Right hindlimb (tissue), 1 donor: Measurements from ENCODE around the gene PRSS21.

ENCODE experiments used
- DNase-seq: peaks from one replicate; pipeline ENCODE4 v3.0.0-alpha.2; 2018

PRSS21 gene

GRCh38 chr16:2808181-2808580, 8.9 kb upstream of the PRSS21 start:
- DNase-seq, result peak; percentile 2

DNA sequence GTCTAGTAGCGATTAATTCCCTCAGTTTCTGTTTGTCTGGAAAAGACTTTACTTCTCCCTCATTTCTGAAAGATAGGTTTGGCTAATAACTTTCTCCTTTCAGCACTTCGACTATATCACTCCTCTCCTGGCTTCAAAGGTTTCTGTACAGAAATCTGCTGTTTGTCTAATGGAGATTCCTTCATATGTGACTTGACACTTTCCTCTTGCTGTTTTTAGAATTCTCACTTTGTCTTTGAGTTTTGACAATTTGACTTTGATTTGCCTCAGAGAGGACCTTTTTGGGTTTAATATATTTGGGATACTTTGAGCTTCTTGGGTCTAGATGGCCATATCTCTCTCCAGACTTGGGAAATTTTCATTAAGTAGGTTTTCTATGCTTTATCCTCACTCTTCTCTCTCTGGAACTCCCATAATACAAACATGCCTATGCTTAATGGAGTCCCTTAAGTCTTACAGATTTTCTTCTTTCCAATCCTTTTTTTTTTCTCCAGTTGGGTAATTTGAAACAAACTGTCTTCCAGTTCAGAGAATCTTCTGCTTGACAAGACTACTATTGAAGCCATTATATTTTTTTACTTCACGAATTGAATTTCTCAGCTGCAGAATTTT, 7.8 kb upstream of the PRSS21 start:
- no peak for DNase-seq

DNA sequence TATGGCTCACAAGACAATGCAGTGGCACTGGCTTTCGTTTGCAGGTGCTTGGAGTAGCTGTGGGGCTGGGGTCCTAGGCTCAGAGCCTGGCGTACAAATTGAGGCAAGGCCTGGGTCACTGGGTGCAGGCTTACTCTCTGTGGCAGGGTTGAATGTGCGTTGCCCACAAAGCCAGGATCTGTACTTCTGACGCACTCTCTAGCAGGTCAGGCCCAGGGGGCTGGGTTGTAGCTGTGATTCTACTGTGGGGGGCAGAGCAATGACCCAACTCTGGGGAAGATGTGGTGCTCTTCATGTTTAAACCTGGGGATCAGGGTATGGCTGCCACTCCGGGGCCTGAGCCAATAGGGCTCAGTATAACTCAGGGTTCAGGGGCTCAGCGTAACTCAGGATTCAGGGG, 6.4 kb upstream of the PRSS21 start:
- no peak for DNase-seq

- peak; percentile 12 for DNase-seq
Measured at GRCh38 chr16:2811703-2812471, 5.2 kb upstream of the PRSS21 start.

- DNase-seq, result peak; percentile 12
Measured at GRCh38 chr16:2813771-2814221, 3.2 kb upstream of the PRSS21 start.

GRCh38 chr16:2814551-2815298, 2.3 kb upstream of the PRSS21 start:
- DNase-seq, result peak; percentile 9

- peak; percentile 11 for DNase-seq
Measured at GRCh38 chr16:2815299-2815771, 1.7 kb upstream of the PRSS21 start.

GRCh38 chr16:2817340-2818271, 569 bp downstream of the PRSS21 start:
- peak; percentile 9 for DNase-seq

DNA sequence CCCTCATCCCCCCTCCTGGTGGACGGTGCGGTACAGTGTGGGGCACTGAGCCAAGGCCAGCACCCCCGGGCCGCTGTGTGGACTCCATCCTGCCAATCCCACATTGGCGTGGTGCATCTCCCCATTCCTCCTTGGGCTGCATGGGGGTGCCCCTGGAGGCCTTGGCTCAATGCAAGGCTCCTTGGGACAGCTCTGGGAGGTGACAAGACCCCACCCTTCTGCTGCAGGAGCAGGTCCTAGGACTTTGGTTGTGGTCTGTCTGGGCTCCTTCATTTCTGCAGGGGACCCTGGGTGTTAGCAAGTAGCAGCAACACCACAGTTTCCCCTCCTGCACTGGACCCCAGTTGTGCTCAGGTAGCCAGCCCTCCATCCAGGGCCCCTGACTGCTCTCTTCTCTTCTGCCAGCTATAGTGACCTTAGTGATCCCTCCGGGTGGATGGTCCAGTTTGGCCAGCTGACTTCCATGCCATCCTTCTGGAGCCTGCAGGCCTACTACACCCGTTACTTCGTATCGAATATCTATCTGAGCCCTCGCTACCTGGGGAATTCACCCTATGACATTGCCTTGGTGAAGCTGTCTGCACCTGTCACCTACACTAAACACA, 1.3 kb downstream of the PRSS21 start:
- DNase-seq, result peak; percentile 17

DNA sequence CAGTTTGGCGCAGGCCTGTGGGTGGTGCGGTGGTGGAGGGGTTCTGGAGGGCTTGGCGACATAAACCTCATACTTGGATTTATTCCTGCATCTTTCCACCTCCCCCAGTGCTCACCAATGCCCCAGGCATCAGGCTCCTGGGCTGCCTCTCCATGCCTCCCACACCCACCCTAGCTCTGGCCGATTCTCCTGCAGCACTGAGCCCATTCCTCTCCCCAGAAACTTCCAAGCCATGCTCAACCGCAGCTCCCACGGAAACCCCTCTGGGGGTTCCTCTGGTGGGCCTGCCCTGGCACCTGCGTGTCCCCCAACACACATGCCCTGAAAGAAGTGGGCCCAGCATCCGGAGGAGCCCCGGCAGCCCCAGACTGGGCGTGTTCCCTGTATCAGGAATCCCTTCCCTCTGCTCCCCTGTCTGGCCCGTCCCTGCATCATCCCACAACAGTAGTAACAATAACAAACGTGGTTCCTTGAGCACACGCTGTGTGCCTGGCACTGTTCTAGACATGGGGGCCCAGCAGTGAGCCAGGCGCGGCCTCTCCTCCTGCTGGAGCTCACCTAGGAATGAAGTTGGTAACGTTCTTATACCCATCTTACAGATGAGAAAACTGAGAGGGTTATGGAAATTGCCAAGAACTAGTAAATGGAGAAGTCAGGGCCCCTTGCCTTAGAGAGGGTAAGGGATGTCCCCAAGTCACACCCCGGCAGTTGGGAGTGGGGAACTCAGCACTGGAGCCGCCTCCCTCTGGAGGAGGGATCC, 2.3 kb downstream of the PRSS21 start:
- DNase-seq, result peak; percentile 9

GRCh38 chr16:2819939-2820835, 3.1 kb downstream of the PRSS21 start:
- DNase-seq, result peak; percentile 14

DNA sequence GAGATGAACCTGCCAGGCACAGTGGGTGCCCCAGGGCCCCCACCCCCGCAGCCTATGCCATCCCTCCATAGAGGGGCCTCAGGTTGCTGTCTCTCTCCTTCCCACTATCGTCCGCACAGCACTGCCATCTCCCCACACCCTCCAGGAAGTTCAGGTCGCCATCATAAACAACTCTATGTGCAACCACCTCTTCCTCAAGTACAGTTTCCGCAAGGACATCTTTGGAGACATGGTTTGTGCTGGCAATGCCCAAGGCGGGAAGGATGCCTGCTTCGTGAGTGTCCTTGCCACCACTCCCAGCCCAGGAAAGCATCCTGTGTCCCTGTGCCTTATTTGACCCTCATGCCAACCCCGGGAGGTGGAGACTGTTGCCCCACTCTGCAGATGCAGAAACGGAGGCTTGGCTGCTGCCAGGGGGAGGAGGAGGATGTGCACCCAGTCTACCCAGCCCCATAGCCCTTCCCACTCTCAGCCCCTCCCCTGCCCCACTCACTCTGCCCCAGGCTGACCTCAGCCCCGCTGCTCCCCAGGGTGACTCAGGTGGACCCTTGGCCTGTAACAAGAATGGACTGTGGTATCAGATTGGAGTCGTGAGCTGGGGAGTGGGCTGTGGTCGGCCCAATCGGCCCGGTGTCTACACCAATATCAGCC, 3.9 kb downstream of the PRSS21 start:
- DNase-seq, result peak; percentile 6

DNA sequence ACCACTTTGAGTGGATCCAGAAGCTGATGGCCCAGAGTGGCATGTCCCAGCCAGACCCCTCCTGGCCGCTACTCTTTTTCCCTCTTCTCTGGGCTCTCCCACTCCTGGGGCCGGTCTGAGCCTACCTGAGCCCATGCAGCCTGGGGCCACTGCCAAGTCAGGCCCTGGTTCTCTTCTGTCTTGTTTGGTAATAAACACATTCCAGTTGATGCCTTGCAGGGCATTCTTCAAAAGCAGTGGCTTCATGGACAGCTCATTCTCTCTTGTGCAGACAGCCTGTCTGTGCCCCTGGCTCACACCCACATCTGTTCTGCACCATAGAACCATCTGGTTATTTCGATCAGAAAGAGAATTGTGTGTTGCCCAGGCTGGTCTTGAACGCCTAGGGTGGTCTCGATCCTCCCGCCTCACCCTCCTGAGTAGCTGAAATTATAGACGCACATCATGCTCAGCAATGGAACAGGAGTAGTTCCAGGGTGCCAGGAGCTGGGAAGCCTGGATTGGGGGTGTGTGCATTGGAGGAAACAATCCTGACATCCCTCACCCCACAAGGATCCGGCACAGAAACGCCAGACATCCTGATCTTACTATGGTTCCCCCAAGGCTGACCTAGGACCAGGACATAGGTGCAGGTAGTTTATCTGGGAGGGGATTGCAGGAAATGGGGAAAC, 4.6 kb downstream of the PRSS21 start:
- no peak for DNase-seq

GRCh38 chr16:2822158-2822495, 5.1 kb downstream of the PRSS21 start:
- DNase-seq, result no peak

DNA sequence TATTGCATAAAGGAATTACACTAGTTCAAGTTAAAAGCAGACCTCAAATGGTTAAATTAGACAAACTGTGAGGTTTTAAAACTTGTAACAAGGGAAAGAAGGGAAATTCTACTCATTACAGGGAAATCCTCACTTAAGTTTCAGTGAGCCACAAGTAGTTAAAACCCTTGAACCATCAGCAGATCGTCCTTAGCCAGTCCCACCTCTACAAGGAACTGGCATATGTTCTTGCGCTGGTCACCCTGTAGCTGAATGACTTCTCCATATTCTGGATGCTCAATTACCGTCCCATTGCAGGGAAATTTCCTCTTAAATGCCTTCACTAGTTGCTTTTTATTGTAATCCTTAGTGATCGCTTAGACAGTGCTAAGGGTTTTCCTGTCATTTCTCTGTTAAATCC, 5.5 kb downstream of the PRSS21 start:
- no peak for DNase-seq

DNA sequence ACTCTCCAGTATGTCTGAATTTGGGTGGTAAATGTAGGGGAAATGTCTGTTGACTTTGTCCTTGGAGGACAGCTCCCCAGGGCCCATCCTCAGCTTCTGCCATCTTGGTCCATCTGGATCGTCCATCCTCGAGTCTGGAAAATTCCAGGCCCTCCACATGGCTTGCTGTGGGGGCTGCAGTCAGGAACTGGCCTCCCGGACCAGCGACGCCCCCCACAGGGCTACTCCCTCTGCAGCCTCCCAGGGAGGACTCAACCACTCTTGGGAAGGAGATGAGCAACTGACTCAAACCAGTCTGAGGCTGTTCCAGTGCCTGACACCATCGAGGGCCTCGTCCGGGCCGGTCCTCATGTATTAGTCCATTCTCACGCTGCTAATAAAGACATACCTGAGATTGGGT, 7.6 kb downstream of the PRSS21 start:
- DNase-seq, result peak; percentile 1

DNA sequence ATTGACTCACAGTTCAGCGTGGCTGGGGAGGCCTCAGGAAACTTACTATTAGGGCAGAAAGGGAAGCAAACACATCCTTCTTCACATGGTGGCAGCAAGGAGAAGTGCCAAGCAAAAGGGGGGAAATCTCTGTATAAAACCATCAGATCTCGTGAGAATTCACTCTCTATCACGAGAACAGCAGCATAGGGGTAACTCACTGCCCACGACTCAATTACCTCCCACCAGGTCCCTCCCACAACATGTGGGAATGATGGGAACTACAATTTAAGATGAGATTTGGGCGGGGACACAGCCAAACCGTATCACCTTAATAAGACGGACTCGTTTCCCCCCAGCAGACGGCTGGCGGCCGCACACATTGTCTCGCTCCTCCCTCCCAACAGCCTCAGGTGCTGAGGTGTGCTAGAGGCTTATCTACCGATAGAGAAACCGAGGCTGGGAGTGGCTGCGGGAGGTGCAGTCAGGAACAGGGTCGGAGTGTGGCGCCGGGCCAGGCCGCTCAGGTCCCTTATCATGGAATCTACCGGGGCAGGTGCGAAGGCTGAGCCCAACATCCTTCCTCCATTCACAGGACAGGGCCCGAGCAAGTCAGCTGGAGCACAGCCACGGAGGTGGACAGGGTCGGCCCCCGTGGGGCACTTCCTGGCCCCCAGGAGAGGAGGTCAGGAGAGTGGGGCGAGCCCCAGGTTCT, 8.2 kb downstream of the PRSS21 start:
- DNase-seq, result peak; percentile 9

DNA sequence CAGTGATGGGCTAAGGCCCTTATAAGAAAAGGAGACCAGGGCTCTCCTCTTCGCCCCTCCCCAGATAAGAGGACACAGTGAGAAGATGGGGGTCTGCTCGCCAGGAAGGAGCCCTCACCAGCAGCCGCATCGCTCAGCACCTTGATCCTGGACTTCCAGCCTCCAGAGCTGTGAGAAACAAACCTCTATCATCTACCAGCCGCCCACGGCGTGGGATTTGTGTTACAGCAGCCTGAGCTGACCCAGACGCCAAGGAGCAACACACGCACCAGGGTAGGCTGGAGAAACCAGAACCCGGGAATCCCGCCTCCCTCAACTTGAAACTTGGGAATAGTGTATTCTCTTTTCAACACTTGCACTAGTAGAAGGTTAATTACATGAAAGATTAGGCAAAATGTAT, 8.9 kb downstream of the PRSS21 start:
- DNase-seq, result peak; percentile 9
